ENCODE measurements around the gene NECTIN4. TPM values are rescaled to one million over a fixed set of nuclear protein-coding genes. Genes with fewer than 3 reads are reported as not detected.
"Not testable (repeated sequence)": the region's sequence is repeated elsewhere in the genome, so short reads cannot be mapped to it uniquely, and the experiment has no call there.

The NECTIN4 gene
- total RNA-seq, 2 experiments from 2014 or later, result not detected

GRCh38 chr1:161119092-161119903, 29.9 kb upstream of the NECTIN4 start:
- no TSS peak for BruUV-seq (replicated peaks)
- peak overlapping the region; percentile 98 for H3K4me2 ChIP-seq (ENCODE audit: low read length)
- ChIA-PET CTCF (ENCODE audit: unreplicated experiment) (no interaction called here), POLR2A (interaction anchor here (0.7 kb wide), 1 partner anchor 83 kb away, joined by 3 read pairs; the partner anchor contains the start of gene NDUFS2)
- H4K20me1 ChIP-seq (ENCODE audit: insufficient read depth, low read length), result peaks cover 6% of the 10 kb centered on the region; the same call in 1 of the 2 replicates
- no peak for TF ChIP-seq EZH2phosphoT487 (IDR thresholded peaks at IDR 0.05; ENCODE audit: borderline replicate concordance, low read depth, low read length)
- TF ChIP-seq CTCF (conservative IDR thresholded peaks at IDR 0.05; ENCODE audit: low read length), result peak; percentile 76
- peak overlapping the region; percentile 53 for H3K27ac ChIP-seq (ENCODE audit: low read depth, low read length, poor library complexity, severe bottlenecking)
- no peak overlapping the region for H2AFZ ChIP-seq (ENCODE audit: low read length)
- peaks cover 45% of the 10 kb centered on the region for H3K79me2 ChIP-seq (ENCODE audit: insufficient read depth, low read depth, low read length)
- H3K9me3 ChIP-seq (ENCODE audit: low read length), result no peaks in the 10 kb centered on the region
- H3K9me2 ChIP-seq (ENCODE audit: insufficient read depth, low read length), result no peaks in the 10 kb centered on the region
- intact Hi-C loops (cut with micrococcal nuclease; ENCODE audit: unreplicated experiment), result loop anchor here (2.0 kb wide), 1 partner anchor 50 kb away; the partner anchor contains the start of gene ARHGAP30
- DNase-seq (ENCODE audit: low spot score), result peak; percentile 81
- H3K4me1 ChIP-seq (ENCODE audit: insufficient read depth, low read length, poor library complexity, severe bottlenecking), result peaks cover 36% of the 10 kb centered on the region
- peak overlapping the region; percentile 87 for H3K4me3 ChIP-seq (ENCODE audit: low read depth, low read length, poor library complexity, severe bottlenecking)
- H3K36me3 ChIP-seq (ENCODE audit: insufficient read depth, low read length), result peaks cover 60% of the 10 kb centered on the region

- Histone ChIP-seq H2AFZ (ENCODE audit: low read length) (peak within 1 kb of the TSS; percentile 58), H3K36me3 (ENCODE audit: insufficient read depth, low read length) (peaks cover 56% of the 10 kb centered on the region), H3K4me3 (ENCODE audit: low read depth, low read length, poor library complexity, severe bottlenecking) (peak within 1 kb of the TSS; percentile 87), H3K9me3 (ENCODE audit: low read length) (no peaks in the 10 kb centered on the region), H3K79me2 (ENCODE audit: insufficient read depth, low read depth, low read length) (peaks cover 58% of the 10 kb centered on the region), H3K4me2 (ENCODE audit: low read length) (peak within 1 kb of the TSS; percentile 98), H3K9me2 (ENCODE audit: insufficient read depth, low read length) (no peaks in the 10 kb centered on the region), H3K27ac (ENCODE audit: low read depth, low read length, poor library complexity, severe bottlenecking) (peak within 1 kb of the TSS; percentile 53), H3K4me1 (ENCODE audit: insufficient read depth, low read length, poor library complexity, severe bottlenecking) (peaks cover 45% of the 10 kb centered on the region), H4K20me1 (ENCODE audit: insufficient read depth, low read length) (peaks cover 6% of the 10 kb centered on the region; the same call in 1 of the 2 replicates)
- BruUV-seq (replicated peaks), result TSS peak; percentile 71
- ChIA-PET POLR2A (interaction anchor here (0.5 to 2.3 kb wide), 14 partner anchors 10 to 114 kb away, joined by 3 to 14 read pairs (median 3); partner anchors contain the start of genes ARHGAP30, DEDD, F11R and USF1), CTCF (ENCODE audit: unreplicated experiment) (interaction anchor here (1.0 kb wide), 1 partner anchor 15 kb away, joined by 4 read pairs; the partner anchor contains the start of gene DEDD)
- DNase-seq (ENCODE audit: low spot score), result peak; percentile 86
- TF ChIP-seq EZH2phosphoT487 (IDR thresholded peaks at IDR 0.05; ENCODE audit: borderline replicate concordance, low read depth, low read length), result no peak
- 0 out of 2 replicates have a peak, but pooled peaks have one; percentile 14 for TF ChIP-seq CTCF (conservative IDR thresholded peaks at IDR 0.05; ENCODE audit: low read length)
- intact Hi-C loops (cut with micrococcal nuclease; ENCODE audit: unreplicated experiment), result loop anchor here (2.0 kb wide), 1 partner anchor 49 kb away; the partner anchor contains the start of gene ARHGAP30
Observed at GRCh38 chr1:161117759-161118581, 28.6 kb upstream of the NECTIN4 start, which contains the start of the genes NIT1 and PFDN2. Gene NIT1 (plus strand): TSS chr1:161118105. CDS start chr1:161118177, 72 bp downstream. Gene PFDN2 (minus strand): TSS chr1:161118037. CDS start chr1:161118026, 11 bp downstream.

- BruUV-seq (replicated peaks); H2AFZ ChIP-seq (ENCODE audit: low read length); DNase-seq (ENCODE audit: low spot score); H3K9me2 ChIP-seq (ENCODE audit: insufficient read depth, low read length); H3K27ac ChIP-seq (ENCODE audit: low read depth, low read length, poor library complexity, severe bottlenecking); intact Hi-C loops (cut with micrococcal nuclease; ENCODE audit: unreplicated experiment); H3K4me3 ChIP-seq (ENCODE audit: low read depth, low read length, poor library complexity, severe bottlenecking); H3K9me3 ChIP-seq (ENCODE audit: low read length): not testable (repeated sequence)
- POLR2A ChIA-PET, result interaction anchor here (0.6 to 0.8 kb wide), 2 partner anchors 11 to 40 kb away, joined by 3 read pairs; no protein-coding TSS in a partner anchor
- Histone ChIP-seq H4K20me1 (ENCODE audit: insufficient read depth, low read length) (peaks cover 16% of the 10 kb centered on the region), H3K79me2 (ENCODE audit: insufficient read depth, low read depth, low read length) (peaks cover 78% of the 10 kb centered on the region), H3K4me2 (ENCODE audit: low read length) (0 out of 2 replicates have a peak overlapping the region, but pooled peaks have one; percentile 98), H3K36me3 (ENCODE audit: insufficient read depth, low read length) (peaks cover 46% of the 10 kb centered on the region), H3K4me1 (ENCODE audit: insufficient read depth, low read length, poor library complexity, severe bottlenecking) (peaks cover 55% of the 10 kb centered on the region)
- CTCF ChIA-PET (ENCODE audit: unreplicated experiment), result interaction anchor here (1.4 kb wide), 1 partner anchor 12 kb away, joined by 3 read pairs; no protein-coding TSS in a partner anchor
Observed at GRCh38 chr1:161115961-161116360, 26.6 kb upstream of the NECTIN4 start.
